ENCODE measurements around the gene SRSF12.

The SRSF12 gene

GRCh38 chr6:89117211-89118108, at the start of gene SRSF12:
Gene SRSF12, minus strand, starts transcription at chr6:89118071. Its CDS starts 184 bp downstream, at chr6:89117887.
- ATAC-seq (peak; percentile 93), DNase-seq (ENCODE audit: low spot score in 2 of 2) (peak; percentile 27 to 66)
- Mint-ChIP-seq H3K4me1 (peaks cover 7% of the 10 kb centered on the region), H3K4me3 (peak within 1 kb of the TSS; percentile 76), H3K36me3 (no peaks in the 10 kb centered on the region), H3K9me3 (peaks cover 2% of the 10 kb centered on the region), H3K27ac (no peak within 1 kb of the TSS)

GRCh38 chr6:89162047-89162371, 44.1 kb upstream of the SRSF12 start:
- Mint-ChIP-seq H3K27ac (no peak overlapping the region), H3K4me3 (no peak overlapping the region), H3K4me1 (no peaks in the 10 kb centered on the region), H3K36me3 (peaks cover 50% of the 10 kb centered on the region), H3K9me3 (no peaks in the 10 kb centered on the region)
- ATAC-seq (no peak), DNase-seq (ENCODE audit: low spot score in 2 of 2) (peak in 1 of 2 donors; percentile 20)

- no peaks in the 10 kb centered on the region for H3K4me1 Mint-ChIP-seq
- H3K27ac Mint-ChIP-seq = no peak overlapping the region
- H3K9me3 Mint-ChIP-seq = no peaks in the 10 kb centered on the region
- peaks cover 50% of the 10 kb centered on the region for H3K36me3 Mint-ChIP-seq
- no peak overlapping the region for H3K4me3 Mint-ChIP-seq
- ATAC-seq (no peak), DNase-seq (ENCODE audit: low spot score in 2 of 2) (peak in 1 of 2 donors; percentile 29)
Measured at GRCh38 chr6:89161326-89162046, 43.6 kb upstream of the SRSF12 start.

- Mint-ChIP-seq H3K27ac (no peak overlapping the region), H3K36me3 (peaks cover 50% of the 10 kb centered on the region), H3K4me3 (no peak overlapping the region), H3K9me3 (no peaks in the 10 kb centered on the region), H3K4me1 (no peaks in the 10 kb centered on the region)
- DNase-seq (ENCODE audit: low spot score in 2 of 2) = no peak
- no peak for ATAC-seq
Measured at GRCh38 chr6:89160331-89161092, 42.6 kb upstream of the SRSF12 start.

- no peak overlapping the region for H3K4me3 Mint-ChIP-seq
- H3K27ac Mint-ChIP-seq = no peak overlapping the region
- ATAC-seq (no peak), DNase-seq (ENCODE audit: low spot score in 2 of 2) (no peak)
- peaks cover 6% of the 10 kb centered on the region for H3K4me1 Mint-ChIP-seq
- peaks cover 29% of the 10 kb centered on the region for H3K36me3 Mint-ChIP-seq
- no peaks in the 10 kb centered on the region for H3K9me3 Mint-ChIP-seq
Measured at GRCh38 chr6:89154131-89154530, 36.3 kb upstream of the SRSF12 start.

- Mint-ChIP-seq H3K27ac (no peak overlapping the region), H3K36me3 (peaks cover 9% of the 10 kb centered on the region), H3K9me3 (no peaks in the 10 kb centered on the region), H3K4me1 (peaks cover 41% of the 10 kb centered on the region), H3K4me3 (peak overlapping the region; percentile 15)
- DNase-seq (ENCODE audit: low spot score in 2 of 2) (peak in 1 of 2 donors; percentile 23), ATAC-seq (no peak)
Measured at GRCh38 chr6:89148016-89148750, 30.3 kb upstream of the SRSF12 start.

- DNase-seq (ENCODE audit: low spot score in 2 of 2) = peak in 1 of 2 donors; percentile 20
Measured at GRCh38 chr6:89146718-89147700, 29.1 kb upstream of the SRSF12 start.

GRCh38 chr6:89145956-89146717, 28.3 kb upstream of the SRSF12 start, which contains the start of gene PM20D2:
Gene PM20D2, plus strand, starts transcription at chr6:89146055. Its CDS starts 90 bp downstream, at chr6:89146145.
- Mint-ChIP-seq H3K9me3 (no peaks in the 10 kb centered on the region), H3K4me1 (peaks cover 41% of the 10 kb centered on the region), H3K36me3 (peaks cover 8% of the 10 kb centered on the region), H3K4me3 (peak within 1 kb of the TSS; percentile 83), H3K27ac (peak within 1 kb of the TSS; percentile 94)
- ATAC-seq = peak; percentile 83
- peak; percentile 51 to 82 for DNase-seq (ENCODE audit: low spot score in 2 of 2)

More at GRCh38 chr6:89146718-89147700, 29.1 kb upstream of the SRSF12 start:
- Mint-ChIP-seq H3K36me3 (peaks cover 16% of the 10 kb centered on the region), H3K9me3 (no peaks in the 10 kb centered on the region), H3K4me3 (peak overlapping the region; percentile 83), H3K27ac (peak overlapping the region; percentile 48), H3K4me1 (peaks cover 41% of the 10 kb centered on the region)
- ATAC-seq = peak; percentile 53

GRCh38 chr6:89145091-89145955, 27.5 kb upstream of the SRSF12 start:
- Mint-ChIP-seq H3K9me3 (no peaks in the 10 kb centered on the region), H3K36me3 (peaks cover 6% of the 10 kb centered on the region), H3K4me1 (peaks cover 41% of the 10 kb centered on the region), H3K4me3 (peak overlapping the region; percentile 83), H3K27ac (peak overlapping the region; percentile 94)
- ATAC-seq (peak; percentile 87), DNase-seq (ENCODE audit: low spot score in 2 of 2) (no peak)

- peak overlapping the region; percentile 4 for H3K4me3 Mint-ChIP-seq
- DNase-seq (ENCODE audit: low spot score in 2 of 2) (peak in 1 of 2 donors; percentile 18), ATAC-seq (peak; percentile 2)
- H3K9me3 Mint-ChIP-seq = no peaks in the 10 kb centered on the region
- peaks cover 6% of the 10 kb centered on the region for H3K36me3 Mint-ChIP-seq
- H3K27ac Mint-ChIP-seq = no peak overlapping the region
- peaks cover 37% of the 10 kb centered on the region for H3K4me1 Mint-ChIP-seq
Measured at GRCh38 chr6:89144354-89144906, 26.6 kb upstream of the SRSF12 start.

- ATAC-seq = no peak
- Mint-ChIP-seq H3K36me3 (peaks cover 6% of the 10 kb centered on the region), H3K9me3 (no peaks in the 10 kb centered on the region), H3K4me3 (no peak overlapping the region), H3K4me1 (peaks cover 15% of the 10 kb centered on the region), H3K27ac (no peak overlapping the region)
- peak in 1 of 2 donors; percentile 20 for DNase-seq (ENCODE audit: low spot score in 2 of 2)
Measured at GRCh38 chr6:89140347-89141156, 22.7 kb upstream of the SRSF12 start.
